Left ventricle myocardium inferior (tissue), 1 donor: ENCODE data around the gene TCF7L1. TPM values are rescaled to one million over a fixed set of nuclear protein-coding genes. Genes with fewer than 3 reads are reported as not detected.
A peak's percentile ranks its signal among the peaks of the same experiment; 100 is the strongest.

Experiments used
- DNase-seq: peaks from one replicate; pipeline ENCODE4 v3.0.0-alpha.2; 2020
- H3K27ac ChIP-seq: fragments of 200-600 bp; replicated peaks from 2 replicates; pipeline ENCODE4 v1.8.0; 2021
- H3K27me3 ChIP-seq: fragments of 200-600 bp; 2 replicates; pipeline ENCODE4 v1.8.0; 2021; ENCODE audit warnings: low read depth
- H3K36me3 ChIP-seq: fragments of 200-600 bp; 2 replicates; pipeline ENCODE4 v1.8.0; 2021
- H3K4me1 ChIP-seq: fragments of 200-600 bp; 2 replicates; pipeline ENCODE4 v1.8.0; 2021
- H3K4me3 ChIP-seq: fragments of 200-600 bp; 2 replicates; pipeline ENCODE4 v1.8.0; 2021; ENCODE audit warnings: mild to moderate bottlenecking, moderate library complexity
- H3K9me3 ChIP-seq: fragments of 200-600 bp; replicated peaks from 2 replicates; pipeline ENCODE4 v1.8.0; 2021
- intact Hi-C: fragments of 100-400 bp; cut with micrococcal nuclease; formaldehyde crosslinking; loops from one replicate; pipeline ENCODE4 v1.11.0; 2022
- total RNA-seq: library from RNA; stranded (reverse); fragmentation: NEBNext Ultra II Directional; extraction: Animal tissue kit (Norgen Biotek cat#: 25700); gene quantifications from one replicate; pipeline ENCODE4 v1.2.1, GENCODE V29; 2021
- TF ChIP-seq, protein P1 (sequence below): fragments of 200-600 bp; IDR thresholded peaks from 2 replicates; pipeline ENCODE4 v1.8.0; 2021; ENCODE audit warnings: antibody characterized with exemption, mild to moderate bottlenecking, borderline replicate concordance
- donor health status: DM: no; HTN: yes; CAD: no; lungs with severe emphysema.

TCF7L1 gene
- total RNA-seq, 1 donor from 2014 or later: 7.0 TPM

DNA sequence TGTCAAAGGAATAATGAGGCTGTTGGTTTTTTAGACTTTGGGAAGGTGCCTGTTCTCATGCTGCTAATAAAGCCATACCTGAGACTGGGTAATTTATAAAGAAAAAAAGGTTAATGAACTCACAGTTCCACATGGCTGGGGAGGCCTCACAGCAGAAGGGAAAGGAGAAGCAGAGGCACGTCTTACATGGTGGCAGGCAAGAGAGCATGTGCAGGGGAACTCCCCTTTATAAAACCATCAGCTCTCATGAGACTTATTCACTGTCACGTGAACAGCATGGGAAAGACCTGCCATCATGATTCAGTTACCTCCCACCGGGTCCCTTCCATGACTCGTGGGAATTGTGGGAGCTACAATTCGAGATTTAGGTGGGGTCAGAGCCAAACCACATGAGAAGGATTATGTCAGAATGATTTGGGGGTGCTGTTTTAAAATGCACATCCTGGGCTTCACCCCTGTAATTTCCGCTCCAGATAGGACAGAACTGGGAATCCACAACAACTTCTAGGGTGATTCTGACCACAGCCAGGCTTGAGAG is 37.8 kb downstream of the TCF7L1 start:
- Histone ChIP-seq H3K4me1 (peaks cover 27% of the 10 kb centered on the region), H3K36me3 (no peaks in the 10 kb centered on the region), H3K27me3 (no peaks in the 10 kb centered on the region), H3K4me3 (no peak overlapping the region), H3K27ac (no peak overlapping the region), H3K9me3 (no peaks in the 10 kb centered on the region)
- TF ChIP-seq, protein P1, sequence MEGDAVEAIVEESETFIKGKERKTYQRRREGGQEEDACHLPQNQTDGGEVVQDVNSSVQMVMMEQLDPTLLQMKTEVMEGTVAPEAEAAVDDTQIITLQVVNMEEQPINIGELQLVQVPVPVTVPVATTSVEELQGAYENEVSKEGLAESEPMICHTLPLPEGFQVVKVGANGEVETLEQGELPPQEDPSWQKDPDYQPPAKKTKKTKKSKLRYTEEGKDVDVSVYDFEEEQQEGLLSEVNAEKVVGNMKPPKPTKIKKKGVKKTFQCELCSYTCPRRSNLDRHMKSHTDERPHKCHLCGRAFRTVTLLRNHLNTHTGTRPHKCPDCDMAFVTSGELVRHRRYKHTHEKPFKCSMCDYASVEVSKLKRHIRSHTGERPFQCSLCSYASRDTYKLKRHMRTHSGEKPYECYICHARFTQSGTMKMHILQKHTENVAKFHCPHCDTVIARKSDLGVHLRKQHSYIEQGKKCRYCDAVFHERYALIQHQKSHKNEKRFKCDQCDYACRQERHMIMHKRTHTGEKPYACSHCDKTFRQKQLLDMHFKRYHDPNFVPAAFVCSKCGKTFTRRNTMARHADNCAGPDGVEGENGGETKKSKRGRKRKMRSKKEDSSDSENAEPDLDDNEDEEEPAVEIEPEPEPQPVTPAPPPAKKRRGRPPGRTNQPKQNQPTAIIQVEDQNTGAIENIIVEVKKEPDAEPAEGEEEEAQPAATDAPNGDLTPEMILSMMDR: no peak
- intact Hi-C loops: no loop called here
- DNase-seq: no peak

DNA sequence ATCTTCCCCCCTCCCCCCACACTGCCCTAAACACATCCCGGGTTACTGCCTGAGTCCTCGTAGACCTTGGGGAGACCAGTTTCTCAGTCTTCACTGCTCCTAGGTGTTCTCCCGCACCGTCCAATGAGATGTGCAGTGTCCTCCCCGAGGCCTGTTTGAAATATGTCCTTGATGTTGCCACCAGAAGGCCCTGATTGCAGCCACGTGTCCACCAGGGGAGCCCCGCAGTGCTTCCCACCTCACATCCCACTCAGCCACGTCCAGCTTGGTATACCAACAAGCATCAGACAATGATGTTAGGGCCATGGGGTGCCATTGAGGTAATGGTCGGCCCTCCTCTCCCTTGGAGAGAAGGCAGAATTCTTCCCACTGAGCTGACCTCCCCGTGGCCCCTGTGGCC is 38.7 kb downstream of the TCF7L1 start:
- Histone ChIP-seq H3K27ac (no peak overlapping the region), H3K9me3 (no peaks in the 10 kb centered on the region), H3K4me3 (no peak overlapping the region), H3K27me3 (no peaks in the 10 kb centered on the region), H3K36me3 (no peaks in the 10 kb centered on the region), H3K4me1 (peaks cover 36% of the 10 kb centered on the region)
- intact Hi-C loops: no loop called here
- DNase-seq: no peak
- TF ChIP-seq, protein P1: no peak

GRCh38 chr2:85173909-85174308 is 40.7 kb downstream of the TCF7L1 start:
- intact Hi-C loops: no loop called here
- no peaks in the 10 kb centered on the region for H3K9me3 ChIP-seq
- H3K27ac ChIP-seq: peak overlapping the region; percentile 67
- no peak for DNase-seq
- H3K4me1 ChIP-seq: peaks cover 53% of the 10 kb centered on the region
- no peaks in the 10 kb centered on the region for H3K27me3 ChIP-seq
- TF ChIP-seq, protein P1: no peak
- H3K36me3 ChIP-seq: no peaks in the 10 kb centered on the region
- no peak overlapping the region for H3K4me3 ChIP-seq

- intact Hi-C loops: no loop called here
- peaks cover 64% of the 10 kb centered on the region for H3K4me1 ChIP-seq
Measured at GRCh38 chr2:85174943-85175342, 41.8 kb downstream of the TCF7L1 start.

DNA sequence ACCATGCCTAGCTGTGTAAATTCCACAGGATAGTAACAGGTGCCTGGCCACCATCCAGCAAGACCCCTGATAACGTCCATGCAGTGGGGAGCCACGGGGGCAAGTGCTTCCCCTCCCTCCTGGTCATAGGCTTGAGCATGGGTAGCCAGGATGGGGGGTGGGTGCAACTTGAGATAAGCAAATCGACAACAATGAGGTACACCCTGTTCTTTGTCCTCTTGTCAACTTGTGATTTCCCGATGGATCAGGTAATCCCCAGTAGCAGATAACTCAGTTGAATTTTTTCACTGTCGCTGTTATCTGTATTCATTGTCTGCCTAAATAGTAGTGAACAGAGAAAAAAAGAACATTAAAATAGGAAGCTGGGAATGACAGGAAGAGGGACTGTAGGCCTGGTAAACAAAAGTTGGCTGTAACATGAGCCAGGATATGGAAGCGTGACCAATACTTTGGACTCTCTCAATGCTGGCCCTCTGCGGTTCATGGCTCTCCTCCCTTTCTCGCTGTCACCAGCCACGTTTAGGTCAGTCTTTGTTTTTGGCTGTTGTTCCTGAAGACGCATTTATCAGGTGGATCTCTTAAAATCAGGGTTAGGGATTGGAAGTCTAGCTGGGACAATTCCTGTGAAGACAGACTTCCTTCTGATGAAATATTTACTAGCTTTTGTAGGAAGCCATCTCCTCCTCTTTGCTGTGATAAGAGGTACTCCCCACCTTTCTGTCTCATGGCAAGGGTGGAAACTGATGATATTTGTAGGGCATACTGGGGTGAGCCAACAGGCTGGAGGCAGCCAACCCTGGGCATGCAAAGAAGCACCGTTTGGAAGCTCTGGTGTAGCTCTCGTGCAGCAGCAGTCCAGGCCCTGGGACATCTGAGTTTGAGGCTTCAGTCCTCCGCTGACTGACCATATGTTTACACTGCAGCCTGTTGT is 42.4 kb downstream of the TCF7L1 start:
- no peaks in the 10 kb centered on the region for H3K27me3 ChIP-seq
- no peak for DNase-seq
- no peaks in the 10 kb centered on the region for H3K9me3 ChIP-seq
- H3K4me3 ChIP-seq: no peak overlapping the region
- intact Hi-C loops: no loop called here
- H3K27ac ChIP-seq: peak overlapping the region; percentile 67
- peaks cover 71% of the 10 kb centered on the region for H3K4me1 ChIP-seq
- H3K36me3 ChIP-seq: no peaks in the 10 kb centered on the region
- TF ChIP-seq, protein P1: no peak

More at GRCh38 chr2:85174943-85175342, 41.8 kb downstream of the TCF7L1 start:
- Histone ChIP-seq H3K4me3 (no peak overlapping the region), H3K36me3 (no peaks in the 10 kb centered on the region), H3K9me3 (no peaks in the 10 kb centered on the region), H3K27me3 (no peaks in the 10 kb centered on the region), H3K27ac (peak overlapping the region; percentile 67)
- no peak for DNase-seq
- TF ChIP-seq, protein P1: no peak
